HepG2 (cell line): Measurements from ENCODE around the gene DDX60.

Experiments
- CTCF ChIP-seq: sonication (generic); formaldehyde crosslinking; IDR thresholded peaks from 2 replicates; pipeline ENCODE4 v1.5.0; 2020; ENCODE audit warnings: mild to moderate bottlenecking, missing genetic modification reagents, moderate library complexity
- ZFP36 ChIP-seq: fragments of 150-350 bp; IDR thresholded peaks from 2 replicates; pipeline ENCODE4 v1.6.1; 2018; ENCODE audit warnings: borderline replicate concordance, low read length, low read depth; ENCODE audit not compliant: partially characterized antibody

DNA sequence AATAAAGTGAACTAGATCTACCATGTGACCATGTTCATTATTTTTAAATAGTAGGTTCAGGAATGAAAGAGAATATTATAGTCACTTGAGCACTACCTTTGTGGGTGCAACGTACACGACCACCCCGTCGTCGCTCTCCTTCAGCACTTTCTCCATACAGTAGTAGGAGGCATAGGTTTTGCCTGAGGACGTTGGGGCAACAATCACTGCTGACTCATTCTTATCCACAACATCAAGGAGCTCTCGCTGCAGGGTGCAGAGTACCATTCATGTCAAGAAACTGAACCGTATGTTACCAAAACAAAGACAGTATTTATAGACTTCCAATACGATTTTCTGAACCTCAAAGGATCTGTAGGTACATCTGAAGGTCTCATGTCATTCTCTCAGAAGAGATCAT, 44.7 kb downstream of the DDX60 start:
- TF ChIP-seq ZFP36 (no peak), CTCF (CRISPR knock-in tag) (no peak)
